ENCODE results near the gene DNM3.
"Not testable (repeated sequence)": the region's sequence is repeated elsewhere in the genome, so short reads cannot be mapped to it uniquely, and the experiment has no call there.

DNM3 gene

GRCh38 chr1:172345077-172345476, 503.8 kb downstream of the DNM3 start:
- no peak for DNase-seq

- no peak for DNase-seq
Observed at GRCh38 chr1:172347416-172347815, 506.1 kb downstream of the DNM3 start.

GRCh38 chr1:172350856-172351255, 509.6 kb downstream of the DNM3 start:
- no peak for DNase-seq

GRCh38 chr1:172351346-172351745, 510.0 kb downstream of the DNM3 start:
- DNase-seq: no peak

- DNase-seq: no peak
Observed at GRCh38 chr1:172351754-172352161, 510.5 kb downstream of the DNM3 start.

GRCh38 chr1:172352435-172352834, 511.1 kb downstream of the DNM3 start:
- no peak for DNase-seq

- DNase-seq: no peak
Observed at GRCh38 chr1:172354291-172355274, 513.3 kb downstream of the DNM3 start.

GRCh38 chr1:172356620-172357019, 515.3 kb downstream of the DNM3 start:
- no peak for DNase-seq

GRCh38 chr1:172357753-172358385, 516.6 kb downstream of the DNM3 start:
- DNase-seq: no peak

- no peak for DNase-seq
Observed at GRCh38 chr1:172359491-172359999, 518.2 kb downstream of the DNM3 start.

GRCh38 chr1:172360511-172360910, 519.2 kb downstream of the DNM3 start:
- no peak for DNase-seq

GRCh38 chr1:172360985-172361384, 519.7 kb downstream of the DNM3 start:
- no peak for DNase-seq

- DNase-seq: no peak
Observed at GRCh38 chr1:172363852-172364251, 522.6 kb downstream of the DNM3 start.

- DNase-seq: not testable (repeated sequence)
Observed at GRCh38 chr1:172371646-172372045, 530.3 kb downstream of the DNM3 start.

- DNase-seq: no peak
Observed at GRCh38 chr1:172373864-172374263, 532.6 kb downstream of the DNM3 start.

GRCh38 chr1:172375211-172375631, 533.9 kb downstream of the DNM3 start:
- DNase-seq: no peak

GRCh38 chr1:172376431-172376830, 535.1 kb downstream of the DNM3 start:
- no peak for DNase-seq

- DNase-seq: no peak
Observed at GRCh38 chr1:172377565-172377964, 536.3 kb downstream of the DNM3 start.

- DNase-seq: no peak
Observed at GRCh38 chr1:172378109-172378760, 536.9 kb downstream of the DNM3 start.

GRCh38 chr1:172380441-172381244, 539.3 kb downstream of the DNM3 start:
- no peak for DNase-seq

- no peak for DNase-seq
Observed at GRCh38 chr1:172381946-172382345, 540.6 kb downstream of the DNM3 start.

- no peak for DNase-seq
Observed at GRCh38 chr1:172382406-172382805, 541.1 kb downstream of the DNM3 start.

Data from NCI-H1436 (cell line).